RWPE2 (cell line): ENCODE results near the gene C1S.

ENCODE experiments used
- ATAC-seq: fragments of 200-7000 bp; cut with Tn5 transposase; 3 replicates; pipeline ENCODE4 v1.9.1; 2021; ENCODE audit warnings: low read depth
- DNase-seq: peaks from one replicate; pipeline ENCODE4 v3.0.0-alpha.2; 2020; ENCODE audit warnings: low spot score
- H3K27ac ChIP-seq: fragments of 450-650 bp; 2 replicates; pipeline ENCODE4 v1.5.1; 2017; ENCODE audit warnings: mild to moderate bottlenecking; ENCODE audit not compliant: poor library complexity, severe bottlenecking
- H3K27me3 ChIP-seq: fragments of 250-450 bp; sonication (Bioruptor Pico); 2 replicates; pipeline ENCODE4 v1.5.1; 2021; ENCODE audit warnings: mild to moderate bottlenecking, moderate library complexity; ENCODE audit not compliant: insufficient read depth, poor library complexity, severe bottlenecking
- H3K36me3 ChIP-seq: fragments of 250-450 bp; sonication (Bioruptor Pico); 2 replicates; pipeline ENCODE4 v1.5.1; 2020; ENCODE audit warnings: low read depth, mild to moderate bottlenecking, moderate library complexity
- H3K4me1 ChIP-seq: fragments of 250-450 bp; sonication (Bioruptor Pico); 2 replicates; pipeline ENCODE4 v1.5.1; 2021; ENCODE audit warnings: mild to moderate bottlenecking, moderate library complexity; ENCODE audit not compliant: insufficient read depth, poor library complexity, severe bottlenecking
- H3K4me3 ChIP-seq: fragments of 250-450 bp; sonication (Bioruptor Pico); 2 replicates; pipeline ENCODE4 v1.5.1; 2021; ENCODE audit warnings: mild to moderate bottlenecking, moderate library complexity; ENCODE audit not compliant: severe bottlenecking
- H3K9me3 ChIP-seq: fragments of 250-450 bp; sonication (Bioruptor Pico); 2 replicates; pipeline ENCODE4 v1.5.1; 2021; ENCODE audit warnings: mild to moderate bottlenecking, moderate library complexity; ENCODE audit not compliant: severe bottlenecking
- CTCF ChIP-seq: fragments of 450-650 bp; IDR thresholded peaks from one replicate; pipeline ENCODE4 v1.5.1; 2017; ENCODE audit warnings: mild to moderate bottlenecking, moderate library complexity; ENCODE audit not compliant: poor library complexity, severe bottlenecking

Gene C1S

DNA sequence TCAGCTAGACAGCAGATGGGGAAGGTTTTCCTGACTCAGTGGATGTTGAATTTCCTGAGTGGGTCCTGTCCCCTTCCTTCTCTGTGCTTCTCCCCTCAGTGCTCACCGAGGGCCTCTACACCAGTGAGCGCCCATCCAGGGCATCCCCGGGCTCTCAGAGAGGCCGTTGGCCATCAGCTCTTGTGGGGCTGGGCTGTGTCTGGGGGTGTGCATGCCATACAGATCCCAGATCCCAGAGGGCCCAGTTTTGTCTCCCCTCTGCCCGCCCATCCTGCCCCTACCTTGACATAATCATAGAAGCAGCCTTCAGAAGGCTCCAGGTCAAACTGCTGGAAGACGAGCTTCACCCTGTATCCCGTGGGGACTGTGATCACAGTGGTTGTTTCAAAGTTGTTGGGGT lies 30.7 kb downstream of the C1S start:
- H3K4me3 ChIP-seq, result no peak overlapping the region
- H3K4me1 ChIP-seq, result no peaks in the 10 kb centered on the region
- no peak for ATAC-seq
- no peak for DNase-seq
- no peaks in the 10 kb centered on the region for H3K9me3 ChIP-seq
- H3K27me3 ChIP-seq, result no peaks in the 10 kb centered on the region
- no peak for TF ChIP-seq CTCF
- H3K27ac ChIP-seq, result no peak overlapping the region
- H3K36me3 ChIP-seq, result peaks cover 4% of the 10 kb centered on the region; the same call in 1 of the 2 replicates

DNA sequence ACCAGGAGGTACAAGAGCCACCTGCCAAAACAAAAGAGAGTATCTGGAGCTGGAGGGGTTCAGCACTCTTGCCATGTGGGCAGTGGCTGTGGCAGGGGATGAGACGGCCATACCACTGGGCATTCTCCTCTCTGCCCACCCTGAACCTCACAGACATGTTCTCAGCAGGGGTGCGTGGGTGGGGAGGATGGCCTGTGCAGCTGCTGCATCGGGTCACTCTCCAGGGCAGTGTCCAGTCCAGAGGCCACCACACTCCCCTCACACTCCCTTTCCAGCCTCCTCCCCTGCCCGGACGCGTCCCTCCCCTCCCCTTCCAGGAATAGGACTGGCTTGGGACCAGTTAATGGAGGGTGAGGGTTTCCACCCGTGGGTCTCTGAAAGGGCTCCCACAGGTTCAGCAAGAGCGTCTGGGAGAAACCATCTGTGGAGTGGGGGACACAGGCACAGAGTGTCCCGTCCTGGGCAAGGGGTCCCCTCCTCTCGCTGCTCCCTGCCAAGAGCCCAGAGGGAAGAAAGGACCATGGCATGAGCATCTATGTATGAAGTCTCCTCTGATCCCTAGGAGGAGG lies 31.2 kb downstream of the C1S start:
- H3K4me3 ChIP-seq, result no peak overlapping the region
- no peak overlapping the region for H3K27ac ChIP-seq
- H3K27me3 ChIP-seq, result no peaks in the 10 kb centered on the region
- ATAC-seq, result no peak
- no peaks in the 10 kb centered on the region for H3K9me3 ChIP-seq
- DNase-seq, result no peak
- no peaks in the 10 kb centered on the region for H3K4me1 ChIP-seq
- H3K36me3 ChIP-seq, result peaks cover 4% of the 10 kb centered on the region; the same call in 1 of the 2 replicates
- no peak for TF ChIP-seq CTCF

GRCh38 chr12:7092229-7092985 lies 31.9 kb downstream of the C1S start, which contains the start of gene C1R:
C1R (minus strand) TSS chr12:7092445; CDS start chr12:7092388, 57 bp downstream.
- Histone ChIP-seq H3K36me3 (peaks cover 4% of the 10 kb centered on the region; the same call in 1 of the 2 replicates), H3K27ac (no peak within 1 kb of the TSS), H3K9me3 (no peaks in the 10 kb centered on the region), H3K4me3 (peak within 1 kb of the TSS; percentile 18), H3K27me3 (no peaks in the 10 kb centered on the region), H3K4me1 (no peaks in the 10 kb centered on the region)
- ATAC-seq, result peak; percentile 43
- DNase-seq, result no peak
- TF ChIP-seq CTCF, result peak; percentile 57

- H3K27me3 ChIP-seq, result no peaks in the 10 kb centered on the region
- H3K36me3 ChIP-seq, result peaks cover under 1% of the 10 kb centered on the region; the same call in 1 of the 2 replicates
- ATAC-seq, result no peak
- no peaks in the 10 kb centered on the region for H3K4me1 ChIP-seq
- TF ChIP-seq CTCF, result no peak
- DNase-seq, result no peak
- H3K4me3 ChIP-seq, result no peak overlapping the region
- H3K27ac ChIP-seq, result no peak overlapping the region
- H3K9me3 ChIP-seq, result no peaks in the 10 kb centered on the region
Observed at GRCh38 chr12:7092986-7093460, 32.5 kb downstream of the C1S start.
